H9 (cell line): ENCODE data around the gene CACNG5. TPM values are rescaled to one million over a fixed set of nuclear protein-coding genes. Genes with fewer than 3 reads are reported as not detected.

ENCODE experiments used
- DNase-seq: peaks from one replicate; pipeline ENCODE4 v3.0.0-alpha.2; 2017
- H2AFZ ChIP-seq: one replicate; pipeline ENCODE4 v1.6.1; 2013; ENCODE audit warnings: mild to moderate bottlenecking, low read length, control low read depth, moderate library complexity
- H2AK5ac ChIP-seq: 2 replicates; pipeline ENCODE4 v1.6.1; 2013; ENCODE audit warnings: low read length, control low read depth, mixed read lengths; ENCODE audit not compliant: insufficient read length
- H2BK120ac ChIP-seq: one replicate; pipeline ENCODE4 v1.6.1; 2013; ENCODE audit warnings: low read depth, mild to moderate bottlenecking, low read length, control low read depth, inconsistent platforms; ENCODE audit not compliant: poor library complexity, severe bottlenecking
- H2BK12ac ChIP-seq: 2 replicates; pipeline ENCODE4 v1.6.1; 2013; ENCODE audit warnings: low read length, control low read depth, mixed read lengths, low read depth; ENCODE audit not compliant: insufficient read length
- H2BK15ac ChIP-seq: 2 replicates; pipeline ENCODE4 v1.6.1; 2013; ENCODE audit warnings: low read depth, low read length, control low read depth
- H2BK20ac ChIP-seq: one replicate; pipeline ENCODE4 v1.6.1; 2013; ENCODE audit warnings: low read depth, mild to moderate bottlenecking, low read length, control low read depth, inconsistent platforms; ENCODE audit not compliant: poor library complexity, severe bottlenecking
- H2BK5ac ChIP-seq: 2 replicates; pipeline ENCODE4 v1.6.1; 2013; ENCODE audit warnings: low read length, control low read depth, mixed read lengths; ENCODE audit not compliant: insufficient read length
- H3K14ac ChIP-seq: 2 replicates; pipeline ENCODE4 v1.6.1; 2013; ENCODE audit warnings: low read length, control low read depth; ENCODE audit not compliant: insufficient read depth
- H3K18ac ChIP-seq: 2 replicates; pipeline ENCODE4 v1.6.1; 2013; ENCODE audit warnings: low read depth, mild to moderate bottlenecking, mixed read lengths, low read length, control low read depth; ENCODE audit not compliant: insufficient read length
- H3K23ac ChIP-seq: 2 replicates; pipeline ENCODE4 v1.6.1; 2013; ENCODE audit warnings: low read length, control low read depth, mixed read lengths, low read depth; ENCODE audit not compliant: insufficient read length
- H3K23me2 ChIP-seq: 2 replicates; pipeline ENCODE4 v1.6.1; 2013; ENCODE audit warnings: low read depth, mild to moderate bottlenecking, mixed read lengths, low read length, control low read depth; ENCODE audit not compliant: insufficient read length, poor library complexity, severe bottlenecking
- H3K27ac ChIP-seq: 2 replicates; pipeline ENCODE4 v1.5.1; 2013; ENCODE audit warnings: low read length, control low read depth, mixed read lengths, low read depth; ENCODE audit not compliant: insufficient read length
- H3K27me3 ChIP-seq: 2 replicates; pipeline ENCODE4 v1.6.1; 2013; ENCODE audit warnings: low read length, control low read depth, inconsistent platforms; ENCODE audit not compliant: insufficient read depth
- H3K4ac ChIP-seq: 2 replicates; pipeline ENCODE4 v1.6.1; 2013; ENCODE audit warnings: low read depth, mild to moderate bottlenecking, control low read depth, inconsistent platforms, low read length, moderate library complexity
- H3K4me1 ChIP-seq: 2 replicates; pipeline ENCODE4 v1.6.1; 2013; ENCODE audit warnings: low read length, control low read depth, inconsistent platforms; ENCODE audit not compliant: insufficient read depth
- H3K4me2 ChIP-seq: 2 replicates; pipeline ENCODE4 v1.6.1; 2013; ENCODE audit warnings: low read length, control low read depth, mixed read lengths; ENCODE audit not compliant: insufficient read length, insufficient read depth
- H3K56ac ChIP-seq: 2 replicates; pipeline ENCODE4 v1.6.1; 2013; ENCODE audit warnings: low read depth, mild to moderate bottlenecking, mixed read lengths, low read length, control low read depth; ENCODE audit not compliant: insufficient read length
- H3K79me1 ChIP-seq: 2 replicates; pipeline ENCODE4 v1.6.1; 2013; ENCODE audit warnings: low read depth, mild to moderate bottlenecking, moderate library complexity, low read length, control low read depth, inconsistent platforms; ENCODE audit not compliant: insufficient read depth, poor library complexity, severe bottlenecking
- H3K79me2 ChIP-seq: 2 replicates; pipeline ENCODE4 v1.6.1; 2013; ENCODE audit warnings: low read length, control low read depth, inconsistent platforms; ENCODE audit not compliant: insufficient read depth
- H3K9ac ChIP-seq: 2 replicates; pipeline ENCODE4 v1.6.1; 2013; ENCODE audit warnings: low read length, control low read depth, mixed read lengths; ENCODE audit not compliant: insufficient read length; ENCODE audit errors: extremely low read depth
- H3K9me3 ChIP-seq: one replicate; pipeline ENCODE4 v1.6.1; 2013; ENCODE audit warnings: low read depth, low read length, inconsistent platforms; ENCODE audit not compliant: control insufficient read depth
- H3T11ph ChIP-seq: one replicate; pipeline ENCODE4 v1.6.1; 2013; ENCODE audit warnings: mild to moderate bottlenecking, low read length, control low read depth, inconsistent platforms
- H4K20me1 ChIP-seq: one replicate; pipeline ENCODE4 v1.6.1; 2013; ENCODE audit not compliant: control insufficient read depth, insufficient read length, insufficient read depth
- H4K5ac ChIP-seq: 2 replicates; pipeline ENCODE4 v1.6.1; 2013; ENCODE audit warnings: low read depth, mild to moderate bottlenecking, mixed read lengths, low read length, control low read depth; ENCODE audit not compliant: insufficient read length
- H4K8ac ChIP-seq: replicated peaks from 2 replicates; pipeline ENCODE4 v1.6.1; 2013; ENCODE audit warnings: low read length, control low read depth, mixed read lengths, low read depth; ENCODE audit not compliant: insufficient read length
- H4K91ac ChIP-seq: 2 replicates; pipeline ENCODE4 v1.6.1; 2013; ENCODE audit warnings: low read depth, mild to moderate bottlenecking, moderate library complexity, mixed read lengths, low read length, control low read depth; ENCODE audit not compliant: insufficient read length
- H3K27ac Mint-ChIP-seq, 3 experiments: 2 replicates in 2 of 3; 3 replicates in 1 of 3; pipeline ENCODE4 v1.8.0; 2020 to 2021; ENCODE audit warnings: mixed read lengths in 3 of 3, mild to moderate bottlenecking in 1 of 3, moderate library complexity in 1 of 3
- H3K27me3 Mint-ChIP-seq: 2 replicates; pipeline ENCODE4 v1.8.0; 2021; ENCODE audit warnings: low read depth, mild to moderate bottlenecking, moderate library complexity, mixed read lengths
- H3K36me3 Mint-ChIP-seq, 3 experiments: 2 replicates in 2 of 3; 3 replicates in 1 of 3; pipeline ENCODE4 v1.8.0; 2020 to 2021; ENCODE audit warnings: low read depth in 3 of 3, mixed read lengths in 3 of 3; ENCODE audit not compliant: insufficient read depth in 1 of 3
- H3K4me1 Mint-ChIP-seq, 2 experiments: 2 replicates each; pipeline ENCODE4 v1.8.0; 2020; ENCODE audit warnings: mixed read lengths in 2 of 2
- H3K4me3 Mint-ChIP-seq, 2 experiments: 2 replicates in 1 of 2; 3 replicates in 1 of 2; pipeline ENCODE4 v1.8.0; 2020 to 2021; ENCODE audit warnings: mild to moderate bottlenecking in 2 of 2, mixed read lengths in 2 of 2, moderate library complexity in 1 of 2
- H3K9me3 Mint-ChIP-seq, 2 experiments: 2 replicates in 1 of 2; 3 replicates in 1 of 2; pipeline ENCODE4 v1.8.0; 2020; ENCODE audit warnings: mild to moderate bottlenecking in 2 of 2, mixed read lengths in 2 of 2, moderate library complexity in 1 of 2
- CTCF ChIP-seq: fragments of 200-600 bp; sonication (generic); conservative IDR thresholded peaks from 3 replicates; pipeline ENCODE4 v1.8.0; 2021; ENCODE audit warnings: antibody characterized with exemption, mild to moderate bottlenecking
- WGBS: extraction: QIAGEN DNeasy Blood & Tissue Kit; methylation state at CpG from one replicate; pipeline ENCODE4 v1.1.7; 2013; ENCODE audit warnings: missing lambda C conversion rate, low lambda C conversion rate, mixed read lengths; ENCODE audit not compliant: insufficient read length; ENCODE audit errors: extremely low coverage; 5-methylcytosine and 5-hydroxymethylcytosine counted together
- total RNA-seq: library from RNA; stranded (reverse); gene quantifications from 2 replicates; pipeline ENCODE4 v1.2.1, GENCODE V29; 2021

CACNG5 gene
- total RNA-seq, 1 experiment from 2014 or later = 1.6 TPM

GRCh38 chr17:66807182-66807581, 27.7 kb upstream of the CACNG5 start:
- Mint-ChIP-seq H3K27me3 (no peaks in the 10 kb centered on the region; the same call in 1 of the 2 replicates), H3K4me1 (peaks cover 27 to 33% of the 10 kb centered on the region in 2 experiments), H3K4me3 (no peak overlapping the region), H3K27ac (no peak overlapping the region; a peak in 1 of 7 replicates), H3K9me3 (no peaks in the 10 kb centered on the region), H3K36me3 (no peaks in the 10 kb centered on the region; a peak in 1 of 7 replicates)
- Histone ChIP-seq H4K5ac (no peak overlapping the region), H3K23me2 (no peaks in the 10 kb centered on the region), H3K4ac (no peak overlapping the region), H2AK5ac (no peak overlapping the region), H3K9me3 (no peaks in the 10 kb centered on the region), H4K8ac (no peak overlapping the region), H4K91ac (no peak overlapping the region), H2BK20ac (no peak overlapping the region), H4K20me1 (no peaks in the 10 kb centered on the region), H3K56ac (no peak overlapping the region), H3K79me2 (no peaks in the 10 kb centered on the region), H3K27me3 (no peaks in the 10 kb centered on the region), H3K4me2 (no peak overlapping the region), H2BK120ac (no peak overlapping the region), H2AFZ (no peak overlapping the region), H3K27ac (no peak overlapping the region), H2BK5ac (no peak overlapping the region), H3K18ac (no peak overlapping the region), H3K23ac (no peak overlapping the region), H3K9ac (no peak overlapping the region), H3K4me1 (peaks cover 11% of the 10 kb centered on the region; the same call in 1 of the 2 replicates), H3T11ph (no peak overlapping the region), H2BK12ac (no peak overlapping the region), H3K79me1 (no peaks in the 10 kb centered on the region), H2BK15ac (no peak overlapping the region), H3K14ac (no peak overlapping the region)
- DNase-seq = no peak
- no peak for TF ChIP-seq CTCF
- WGBS = no CpG with 5 or more reads among the region's 10 CpGs
